Measurements from ENCODE around the gene SEPTIN2. TPM values are rescaled to one million over a fixed set of nuclear protein-coding genes. Genes with fewer than 3 reads are reported as not detected.

Gene SEPTIN2
- total RNA-seq, 1 experiment from 2014 or later, result 353 TPM

DNA sequence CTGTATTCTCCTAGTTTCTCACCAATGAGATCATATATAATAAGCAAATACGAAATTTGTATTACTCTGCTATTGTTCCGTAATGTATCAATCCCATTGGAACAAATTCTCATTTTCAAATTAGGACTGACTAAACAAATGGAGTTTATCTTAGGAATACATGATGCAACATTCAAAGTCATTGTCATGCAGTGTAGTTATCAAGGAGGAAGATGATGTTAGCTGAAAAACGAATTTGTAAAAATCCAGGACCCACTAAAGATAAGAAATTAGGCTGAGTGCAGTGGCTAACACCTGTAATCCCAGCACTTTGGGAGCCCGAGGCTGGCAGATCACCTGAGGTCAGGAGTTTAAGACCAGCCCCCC, 14.9 kb downstream of the SEPTIN2 start (continued):
- TF ChIP-seq, protein P1, sequence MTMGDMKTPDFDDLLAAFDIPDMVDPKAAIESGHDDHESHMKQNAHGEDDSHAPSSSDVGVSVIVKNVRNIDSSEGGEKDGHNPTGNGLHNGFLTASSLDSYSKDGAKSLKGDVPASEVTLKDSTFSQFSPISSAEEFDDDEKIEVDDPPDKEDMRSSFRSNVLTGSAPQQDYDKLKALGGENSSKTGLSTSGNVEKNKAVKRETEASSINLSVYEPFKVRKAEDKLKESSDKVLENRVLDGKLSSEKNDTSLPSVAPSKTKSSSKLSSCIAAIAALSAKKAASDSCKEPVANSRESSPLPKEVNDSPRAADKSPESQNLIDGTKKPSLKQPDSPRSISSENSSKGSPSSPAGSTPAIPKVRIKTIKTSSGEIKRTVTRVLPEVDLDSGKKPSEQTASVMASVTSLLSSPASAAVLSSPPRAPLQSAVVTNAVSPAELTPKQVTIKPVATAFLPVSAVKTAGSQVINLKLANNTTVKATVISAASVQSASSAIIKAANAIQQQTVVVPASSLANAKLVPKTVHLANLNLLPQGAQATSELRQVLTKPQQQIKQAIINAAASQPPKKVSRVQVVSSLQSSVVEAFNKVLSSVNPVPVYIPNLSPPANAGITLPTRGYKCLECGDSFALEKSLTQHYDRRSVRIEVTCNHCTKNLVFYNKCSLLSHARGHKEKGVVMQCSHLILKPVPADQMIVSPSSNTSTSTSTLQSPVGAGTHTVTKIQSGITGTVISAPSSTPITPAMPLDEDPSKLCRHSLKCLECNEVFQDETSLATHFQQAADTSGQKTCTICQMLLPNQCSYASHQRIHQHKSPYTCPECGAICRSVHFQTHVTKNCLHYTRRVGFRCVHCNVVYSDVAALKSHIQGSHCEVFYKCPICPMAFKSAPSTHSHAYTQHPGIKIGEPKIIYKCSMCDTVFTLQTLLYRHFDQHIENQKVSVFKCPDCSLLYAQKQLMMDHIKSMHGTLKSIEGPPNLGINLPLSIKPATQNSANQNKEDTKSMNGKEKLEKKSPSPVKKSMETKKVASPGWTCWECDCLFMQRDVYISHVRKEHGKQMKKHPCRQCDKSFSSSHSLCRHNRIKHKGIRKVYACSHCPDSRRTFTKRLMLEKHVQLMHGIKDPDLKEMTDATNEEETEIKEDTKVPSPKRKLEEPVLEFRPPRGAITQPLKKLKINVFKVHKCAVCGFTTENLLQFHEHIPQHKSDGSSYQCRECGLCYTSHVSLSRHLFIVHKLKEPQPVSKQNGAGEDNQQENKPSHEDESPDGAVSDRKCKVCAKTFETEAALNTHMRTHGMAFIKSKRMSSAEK (CRISPR knock-in tag; IDR thresholded peaks at IDR 0.05; ENCODE audit: borderline replicate concordance), result no peak
- TF ChIP-seq ZNF416 (CRISPR knock-in tag; IDR thresholded peaks at IDR 0.05) (no peak), MYBL2 (CRISPR knock-in tag; IDR thresholded peaks at IDR 0.05) (no peak), SOX15 (CRISPR knock-in tag; IDR thresholded peaks at IDR 0.05) (no peak), NFYB (CRISPR knock-in tag; conservative IDR thresholded peaks at IDR 0.05; ENCODE audit: low read depth) (no peak), ESRRA (CRISPR knock-in tag; IDR thresholded peaks at IDR 0.05; ENCODE audit: borderline replicate concordance) (no peak)
- TF ChIP-seq, protein P2, sequence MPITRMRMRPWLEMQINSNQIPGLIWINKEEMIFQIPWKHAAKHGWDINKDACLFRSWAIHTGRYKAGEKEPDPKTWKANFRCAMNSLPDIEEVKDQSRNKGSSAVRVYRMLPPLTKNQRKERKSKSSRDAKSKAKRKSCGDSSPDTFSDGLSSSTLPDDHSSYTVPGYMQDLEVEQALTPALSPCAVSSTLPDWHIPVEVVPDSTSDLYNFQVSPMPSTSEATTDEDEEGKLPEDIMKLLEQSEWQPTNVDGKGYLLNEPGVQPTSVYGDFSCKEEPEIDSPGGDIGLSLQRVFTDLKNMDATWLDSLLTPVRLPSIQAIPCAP (CRISPR knock-in tag; IDR thresholded peaks at IDR 0.05), result no peak

DNA sequence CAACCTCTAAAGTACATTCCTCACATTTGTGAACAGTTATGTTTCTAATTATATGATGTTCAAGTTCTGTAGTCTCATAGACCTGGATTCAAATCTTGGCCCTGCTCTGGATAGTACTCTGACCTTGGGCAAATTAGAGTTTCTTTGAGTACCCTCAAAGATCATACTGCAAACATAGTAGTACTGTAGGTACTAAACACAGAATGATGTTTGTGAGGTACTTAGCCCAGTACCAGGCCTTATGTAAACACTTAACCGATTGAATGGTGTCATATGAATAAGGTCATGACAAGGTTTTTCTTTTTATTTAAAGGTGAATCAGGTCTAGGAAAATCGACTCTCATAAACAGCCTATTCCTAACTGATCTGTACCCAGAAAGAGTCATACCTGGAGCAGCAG, 19.1 kb downstream of the SEPTIN2 start:
- Mint-ChIP-seq H3K27me3 (ENCODE audit: low read depth) (no peaks in the 10 kb centered on the region), H3K27ac (peak overlapping the region; percentile 57; the same call in 1 of the 2 replicates), H3K4me3 (no peak overlapping the region), H3K36me3 (peaks cover 52% of the 10 kb centered on the region), H3K4me1 (no peaks in the 10 kb centered on the region; the same call in 1 of the 2 replicates), H3K9me3 (no peaks in the 10 kb centered on the region)
- no peak for DNase-seq (ENCODE audit: low spot score)
- TF ChIP-seq, protein P1 (CRISPR knock-in tag; IDR thresholded peaks at IDR 0.05; ENCODE audit: borderline replicate concordance), result no peak
- TF ChIP-seq, protein P3, sequence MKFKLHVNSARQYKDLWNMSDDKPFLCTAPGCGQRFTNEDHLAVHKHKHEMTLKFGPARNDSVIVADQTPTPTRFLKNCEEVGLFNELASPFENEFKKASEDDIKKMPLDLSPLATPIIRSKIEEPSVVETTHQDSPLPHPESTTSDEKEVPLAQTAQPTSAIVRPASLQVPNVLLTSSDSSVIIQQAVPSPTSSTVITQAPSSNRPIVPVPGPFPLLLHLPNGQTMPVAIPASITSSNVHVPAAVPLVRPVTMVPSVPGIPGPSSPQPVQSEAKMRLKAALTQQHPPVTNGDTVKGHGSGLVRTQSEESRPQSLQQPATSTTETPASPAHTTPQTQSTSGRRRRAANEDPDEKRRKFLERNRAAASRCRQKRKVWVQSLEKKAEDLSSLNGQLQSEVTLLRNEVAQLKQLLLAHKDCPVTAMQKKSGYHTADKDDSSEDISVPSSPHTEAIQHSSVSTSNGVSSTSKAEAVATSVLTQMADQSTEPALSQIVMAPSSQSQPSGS (CRISPR knock-in tag; IDR thresholded peaks at IDR 0.05; ENCODE audit: borderline replicate concordance, low read depth), result no peak
- TF ChIP-seq ELF4 (CRISPR knock-in tag; IDR thresholded peaks at IDR 0.05; ENCODE audit: low read depth) (no peak), RELA (CRISPR knock-in tag; IDR thresholded peaks at IDR 0.05; ENCODE audit: borderline replicate concordance) (no peak), CREB1 (CRISPR knock-in tag; IDR thresholded peaks at IDR 0.05) (no peak), SOX15 (CRISPR knock-in tag; IDR thresholded peaks at IDR 0.05) (no peak)
- POLR2A ChIA-PET, result no interaction called here
- no peak for ATAC-seq
- CTCF ChIA-PET, result no interaction called here
